Gastroesophageal sphincter (tissue), 3 donors: Measurements from ENCODE around the gene SESN3.

Source experiments
- EP300 ChIP-seq: sonication (generic); formaldehyde crosslinking; IDR thresholded peaks from one replicate; pipeline ENCODE4 v1.6.1; 2017; ENCODE audit warnings: antibody characterized with exemption, mild to moderate bottlenecking
- POLR2A ChIP-seq, 2 donors: fragments of 450-650 bp; IDR thresholded peaks; one replicate each; pipeline ENCODE4 v1.6.1; 2017; ENCODE audit warnings: antibody characterized with exemption in 2 of 2, mild to moderate bottlenecking in 2 of 2, moderate library complexity in 1 of 2
- POLR2AphosphoS5 ChIP-seq: sonication (generic); formaldehyde crosslinking; IDR thresholded peaks from one replicate; pipeline ENCODE4 v1.6.1; 2017; ENCODE audit warnings: antibody characterized with exemption
- TF ChIP-seq, protein P1 (sequence below), 4 experiments: fragments of 200-600 bp in 2 of 4; fragments of 450-650 bp in 2 of 4; sonication (generic) in 1 of 4; IDR thresholded peaks; one replicate each; pipeline ENCODE4 v1.5.1; 2017 to 2019; ENCODE audit warnings: antibody characterized with exemption in 4 of 4, mild to moderate bottlenecking in 2 of 4, moderate library complexity in 2 of 4

DNA sequence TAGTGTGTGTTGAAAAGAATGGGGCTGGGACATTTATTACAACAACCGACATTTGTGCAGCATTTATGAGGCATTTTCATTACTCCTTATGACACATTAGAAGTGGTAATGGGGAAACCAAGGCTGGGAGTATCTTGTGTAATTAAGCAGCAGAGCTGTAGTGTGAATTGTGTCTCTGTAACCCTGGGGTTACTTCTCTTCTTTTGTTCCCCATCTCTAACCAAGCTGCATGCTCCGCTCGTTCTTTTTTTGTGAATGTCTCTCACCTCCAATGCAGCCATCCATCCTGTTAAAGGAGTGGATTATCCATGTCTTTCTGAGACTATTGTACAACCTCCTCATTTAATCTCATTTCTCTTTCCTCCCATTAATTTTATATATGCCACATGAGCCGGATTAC lies 75.6 kb downstream of the SESN3 start:
- TF ChIP-seq EP300 (no peak), POLR2A (IDR thresholded peaks at IDR 0.05) (no peak), POLR2AphosphoS5 (no peak)
- TF ChIP-seq, protein P1, sequence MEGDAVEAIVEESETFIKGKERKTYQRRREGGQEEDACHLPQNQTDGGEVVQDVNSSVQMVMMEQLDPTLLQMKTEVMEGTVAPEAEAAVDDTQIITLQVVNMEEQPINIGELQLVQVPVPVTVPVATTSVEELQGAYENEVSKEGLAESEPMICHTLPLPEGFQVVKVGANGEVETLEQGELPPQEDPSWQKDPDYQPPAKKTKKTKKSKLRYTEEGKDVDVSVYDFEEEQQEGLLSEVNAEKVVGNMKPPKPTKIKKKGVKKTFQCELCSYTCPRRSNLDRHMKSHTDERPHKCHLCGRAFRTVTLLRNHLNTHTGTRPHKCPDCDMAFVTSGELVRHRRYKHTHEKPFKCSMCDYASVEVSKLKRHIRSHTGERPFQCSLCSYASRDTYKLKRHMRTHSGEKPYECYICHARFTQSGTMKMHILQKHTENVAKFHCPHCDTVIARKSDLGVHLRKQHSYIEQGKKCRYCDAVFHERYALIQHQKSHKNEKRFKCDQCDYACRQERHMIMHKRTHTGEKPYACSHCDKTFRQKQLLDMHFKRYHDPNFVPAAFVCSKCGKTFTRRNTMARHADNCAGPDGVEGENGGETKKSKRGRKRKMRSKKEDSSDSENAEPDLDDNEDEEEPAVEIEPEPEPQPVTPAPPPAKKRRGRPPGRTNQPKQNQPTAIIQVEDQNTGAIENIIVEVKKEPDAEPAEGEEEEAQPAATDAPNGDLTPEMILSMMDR (IDR thresholded peaks at IDR 0.05) = no peak
